ENCODE measurements around the gene PADI3. TPM values are rescaled to one million over a fixed set of nuclear protein-coding genes. Genes with fewer than 3 reads are reported as not detected.

PADI3 gene
- total and polyA plus RNA-seq, 10 donors: not detected

DNA sequence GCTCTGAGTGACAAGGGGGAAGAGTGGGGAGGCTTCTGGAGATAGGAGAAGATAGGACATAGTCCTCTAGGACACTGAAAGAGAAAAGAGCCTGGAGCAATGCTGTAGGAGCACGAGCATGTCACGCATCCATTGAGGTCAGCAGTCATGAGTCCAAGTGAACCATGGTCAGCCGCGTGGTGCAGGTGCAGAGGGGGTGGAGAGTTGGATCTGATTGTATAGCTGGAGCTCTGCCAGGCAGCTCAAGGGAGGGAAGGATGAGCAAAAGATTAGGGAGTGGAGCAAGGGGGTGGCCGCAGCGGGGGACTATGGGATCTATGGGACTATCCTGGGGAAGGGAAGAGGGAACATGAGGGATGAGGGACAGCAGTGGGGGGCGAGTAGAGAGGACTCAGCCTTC lies 30.0 kb upstream of the PADI3 start:
- Histone ChIP-seq H3K4me1 (peaks cover 0 to 12% (median 5%) of the 10 kb centered on the region in 6 donors), H3K27me3 (replicated peaks in 1 of 7) (peaks cover 0 to 23% (median 0%) of the 10 kb centered on the region in 7 donors), H3K36me3 (no peaks in the 10 kb centered on the region), H3K27ac (no peak overlapping the region), H3K9me3 (no peaks in the 10 kb centered on the region), H3K4me3 (no peak overlapping the region)
- TF ChIP-seq POLR2AphosphoS5 (IDR thresholded peaks at IDR 0.05) (no peak), POLR2A (IDR thresholded peaks at IDR 0.05) (no peak)
- TF ChIP-seq, protein P1, sequence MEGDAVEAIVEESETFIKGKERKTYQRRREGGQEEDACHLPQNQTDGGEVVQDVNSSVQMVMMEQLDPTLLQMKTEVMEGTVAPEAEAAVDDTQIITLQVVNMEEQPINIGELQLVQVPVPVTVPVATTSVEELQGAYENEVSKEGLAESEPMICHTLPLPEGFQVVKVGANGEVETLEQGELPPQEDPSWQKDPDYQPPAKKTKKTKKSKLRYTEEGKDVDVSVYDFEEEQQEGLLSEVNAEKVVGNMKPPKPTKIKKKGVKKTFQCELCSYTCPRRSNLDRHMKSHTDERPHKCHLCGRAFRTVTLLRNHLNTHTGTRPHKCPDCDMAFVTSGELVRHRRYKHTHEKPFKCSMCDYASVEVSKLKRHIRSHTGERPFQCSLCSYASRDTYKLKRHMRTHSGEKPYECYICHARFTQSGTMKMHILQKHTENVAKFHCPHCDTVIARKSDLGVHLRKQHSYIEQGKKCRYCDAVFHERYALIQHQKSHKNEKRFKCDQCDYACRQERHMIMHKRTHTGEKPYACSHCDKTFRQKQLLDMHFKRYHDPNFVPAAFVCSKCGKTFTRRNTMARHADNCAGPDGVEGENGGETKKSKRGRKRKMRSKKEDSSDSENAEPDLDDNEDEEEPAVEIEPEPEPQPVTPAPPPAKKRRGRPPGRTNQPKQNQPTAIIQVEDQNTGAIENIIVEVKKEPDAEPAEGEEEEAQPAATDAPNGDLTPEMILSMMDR (IDR thresholded peaks at IDR 0.05 in 8 of 11, conservative IDR thresholded peaks at IDR 0.05 in 3 of 11): no peak
- DNase-seq: no peak
- intact Hi-C loops (cut with DNase I; ENCODE audit: low total_unique reads): no loop called here
- WGBS, 5 donors: 76 to 91% (median 82%) methylated on average over 7 of the region's 7 CpGs

DNA sequence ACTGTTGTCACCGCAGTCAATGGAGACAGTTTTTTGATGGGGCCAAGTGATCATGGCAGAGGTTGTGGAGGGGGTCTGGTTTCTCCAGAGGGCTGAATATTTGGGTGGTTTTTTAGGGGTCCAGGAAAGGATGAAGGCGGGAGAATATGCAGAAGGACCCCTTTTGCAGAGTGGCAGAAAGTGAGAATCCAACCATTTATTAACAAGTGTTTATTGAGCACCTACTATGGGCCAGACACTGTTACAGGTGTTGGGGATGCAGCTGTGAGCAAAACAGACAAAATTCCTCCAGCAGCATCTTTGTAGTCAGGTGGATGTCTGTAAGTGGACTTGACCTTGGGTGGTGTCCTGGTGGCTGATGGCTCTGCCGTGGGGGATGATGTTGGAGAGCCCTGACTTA lies 28.6 kb upstream of the PADI3 start:
- no peak overlapping the region for H3K4me3 ChIP-seq
- peaks cover 0 to 10% (median 0%) of the 10 kb centered on the region in 7 donors for H3K27me3 ChIP-seq (replicated peaks in 1 of 7)
- peaks cover 0 to 12% (median 4%) of the 10 kb centered on the region in 6 donors for H3K4me1 ChIP-seq
- TF ChIP-seq POLR2AphosphoS5 (IDR thresholded peaks at IDR 0.05): no peak
- TF ChIP-seq, protein P1 (IDR thresholded peaks at IDR 0.05 in 8 of 11, conservative IDR thresholded peaks at IDR 0.05 in 3 of 11): no peak
- no peak for TF ChIP-seq POLR2A (IDR thresholded peaks at IDR 0.05)
- intact Hi-C loops (cut with DNase I; ENCODE audit: low total_unique reads): no loop called here
- no peaks in the 10 kb centered on the region for H3K36me3 ChIP-seq
- no peak for DNase-seq
- 85 to 94% (median 90%) methylated on average over 3 of the region's 3 CpGs for WGBS, 5 donors
- H3K9me3 ChIP-seq: no peaks in the 10 kb centered on the region
- no peak overlapping the region for H3K27ac ChIP-seq

DNA sequence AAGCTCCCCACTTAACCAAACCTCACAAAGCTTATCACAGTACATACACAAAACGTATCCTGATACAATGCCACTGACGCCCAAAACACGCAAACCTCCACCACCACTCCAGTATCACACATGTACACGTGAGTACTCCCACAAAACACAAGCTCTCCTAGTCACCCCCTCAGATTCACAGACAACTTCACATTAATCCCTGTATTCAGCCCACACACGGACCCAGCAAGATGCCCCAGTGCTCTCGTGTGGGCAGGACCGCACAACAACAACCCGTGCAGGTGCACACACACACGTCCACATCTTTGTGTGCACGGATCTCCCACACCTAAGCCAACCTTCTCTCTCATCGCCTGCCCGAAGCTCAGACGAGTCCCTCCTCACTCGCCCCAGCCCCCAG lies 26.3 kb upstream of the PADI3 start:
- TF ChIP-seq, protein P1 (IDR thresholded peaks at IDR 0.05 in 8 of 11, conservative IDR thresholded peaks at IDR 0.05 in 3 of 11): no peak
- no peak overlapping the region for H3K27ac ChIP-seq
- no peaks in the 10 kb centered on the region for H3K27me3 ChIP-seq (replicated peaks in 1 of 7)
- WGBS, 5 donors: 82 to 93% (median 89%) methylated on average over 14 of the region's 14 CpGs
- H3K9me3 ChIP-seq: no peaks in the 10 kb centered on the region
- H3K36me3 ChIP-seq: no peaks in the 10 kb centered on the region
- no peaks in the 10 kb centered on the region for H3K4me1 ChIP-seq
- DNase-seq: no peak
- H3K4me3 ChIP-seq: no peak overlapping the region
- intact Hi-C loops (cut with DNase I; ENCODE audit: low total_unique reads): no loop called here

DNA sequence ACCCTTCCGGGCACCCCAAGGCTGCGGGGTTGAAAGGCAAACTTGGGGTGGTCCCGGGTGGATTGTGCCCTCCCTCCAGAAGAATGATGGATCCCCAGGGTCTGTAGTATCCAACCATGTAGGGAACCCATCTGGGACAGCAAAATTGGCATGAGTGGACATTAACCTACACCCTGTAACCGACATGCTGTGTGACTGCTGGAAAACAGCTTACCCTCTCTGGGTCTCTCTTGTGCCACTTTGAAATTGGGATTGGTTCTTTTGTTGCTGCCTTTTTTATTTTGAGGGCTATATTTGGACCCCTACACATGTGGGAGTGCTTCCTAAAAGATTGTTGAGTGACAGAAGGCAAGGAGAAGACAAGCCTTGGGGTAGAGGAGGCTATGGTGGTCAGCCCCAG lies 24.5 kb upstream of the PADI3 start:
- Histone ChIP-seq H3K4me3 (no peak overlapping the region), H3K4me1 (no peaks in the 10 kb centered on the region), H3K27me3 (replicated peaks in 1 of 7) (no peaks in the 10 kb centered on the region), H3K36me3 (no peaks in the 10 kb centered on the region), H3K27ac (no peak overlapping the region), H3K9me3 (no peaks in the 10 kb centered on the region)
- 90 to 97% (median 91%) methylated on average over 4 of the region's 4 CpGs for WGBS, 5 donors
- TF ChIP-seq POLR2A (IDR thresholded peaks at IDR 0.05) (no peak), POLR2AphosphoS5 (IDR thresholded peaks at IDR 0.05) (no peak)
- TF ChIP-seq, protein P1 (IDR thresholded peaks at IDR 0.05 in 8 of 11, conservative IDR thresholded peaks at IDR 0.05 in 3 of 11): no peak
- intact Hi-C loops (cut with DNase I; ENCODE audit: low total_unique reads): no loop called here
- DNase-seq: no peak

All from spleen (tissue), 11 donors.